IPS DF 4.7 (cell line): ENCODE results near the gene KCNQ5.

Experiments used
- DNase-seq: peaks from one replicate; pipeline ENCODE4 v3.0.0-alpha.2; 2013; ENCODE audit warnings: low spot score; ENCODE audit errors: extremely low read depth

Gene KCNQ5

GRCh38 chr6:72675396-72675795, 53.5 kb downstream of the KCNQ5 start:
- no peak for DNase-seq

- no peak for DNase-seq
Observed at GRCh38 chr6:72676995-72677394, 55.1 kb downstream of the KCNQ5 start.

GRCh38 chr6:72677740-72678139, 55.9 kb downstream of the KCNQ5 start:
- no peak for DNase-seq

GRCh38 chr6:72683797-72684196, 61.9 kb downstream of the KCNQ5 start:
- no peak for DNase-seq

GRCh38 chr6:72689107-72689954, 67.5 kb downstream of the KCNQ5 start:
- no peak for DNase-seq

GRCh38 chr6:72691249-72691648, 69.4 kb downstream of the KCNQ5 start:
- no peak for DNase-seq

GRCh38 chr6:72696055-72696454, 74.2 kb downstream of the KCNQ5 start:
- DNase-seq: no peak

GRCh38 chr6:72699159-72699558, 77.3 kb downstream of the KCNQ5 start:
- no peak for DNase-seq

GRCh38 chr6:72702421-72702820, 80.6 kb downstream of the KCNQ5 start:
- no peak for DNase-seq

- DNase-seq: no peak
Observed at GRCh38 chr6:72703093-72703492, 81.2 kb downstream of the KCNQ5 start.

- no peak for DNase-seq
Observed at GRCh38 chr6:72704979-72705378, 83.1 kb downstream of the KCNQ5 start.

- no peak for DNase-seq
Observed at GRCh38 chr6:72709431-72709830, 87.6 kb downstream of the KCNQ5 start.

GRCh38 chr6:72711731-72712130, 89.9 kb downstream of the KCNQ5 start:
- DNase-seq: no peak

GRCh38 chr6:72712910-72713309, 91.0 kb downstream of the KCNQ5 start:
- no peak for DNase-seq

GRCh38 chr6:72715119-72715518, 93.3 kb downstream of the KCNQ5 start:
- no peak for DNase-seq

- no peak for DNase-seq
Observed at GRCh38 chr6:72716916-72717315, 95.1 kb downstream of the KCNQ5 start.

- DNase-seq: no peak
Observed at GRCh38 chr6:72720464-72720863, 98.6 kb downstream of the KCNQ5 start.

- DNase-seq: no peak
Observed at GRCh38 chr6:72721346-72721745, 99.5 kb downstream of the KCNQ5 start.

- DNase-seq: no peak
Observed at GRCh38 chr6:72724545-72724944, 102.7 kb downstream of the KCNQ5 start.

- no peak for DNase-seq
Observed at GRCh38 chr6:72728706-72729343, 107.0 kb downstream of the KCNQ5 start.

- no peak for DNase-seq
Observed at GRCh38 chr6:72733045-72733444, 111.2 kb downstream of the KCNQ5 start.

GRCh38 chr6:72738091-72738490, 116.2 kb downstream of the KCNQ5 start:
- no peak for DNase-seq

GRCh38 chr6:72739368-72739779, 117.5 kb downstream of the KCNQ5 start:
- no peak for DNase-seq
